ENCODE results near the gene HPX.

DNA sequence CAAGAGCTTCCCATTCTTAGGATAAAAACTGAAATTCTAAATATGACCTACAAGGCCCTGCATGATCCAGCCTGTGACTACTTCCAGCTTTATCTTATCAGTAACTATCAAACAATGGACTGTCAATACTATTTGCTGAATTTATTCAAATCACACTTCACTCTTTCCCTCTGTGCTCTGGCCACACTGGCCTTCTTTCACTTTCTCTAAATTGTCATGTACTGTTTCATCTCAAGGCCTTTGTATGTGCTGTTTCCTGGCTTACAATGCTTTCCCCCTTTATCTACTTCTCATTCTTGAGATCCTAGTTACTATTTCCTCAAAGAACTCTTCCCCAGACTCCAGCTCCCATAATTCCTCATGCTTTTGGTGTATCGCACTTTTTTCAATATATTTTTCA is 46.2 kb upstream of the HPX start:
- TF ChIP-seq FOS (IDR thresholded peaks at IDR 0.05; ENCODE audit: low read depth, low read length) (no peak), MAFK (IDR thresholded peaks at IDR 0.05; ENCODE audit: low read depth, low read length) (no peak)
- TF ChIP-seq, protein P1, sequence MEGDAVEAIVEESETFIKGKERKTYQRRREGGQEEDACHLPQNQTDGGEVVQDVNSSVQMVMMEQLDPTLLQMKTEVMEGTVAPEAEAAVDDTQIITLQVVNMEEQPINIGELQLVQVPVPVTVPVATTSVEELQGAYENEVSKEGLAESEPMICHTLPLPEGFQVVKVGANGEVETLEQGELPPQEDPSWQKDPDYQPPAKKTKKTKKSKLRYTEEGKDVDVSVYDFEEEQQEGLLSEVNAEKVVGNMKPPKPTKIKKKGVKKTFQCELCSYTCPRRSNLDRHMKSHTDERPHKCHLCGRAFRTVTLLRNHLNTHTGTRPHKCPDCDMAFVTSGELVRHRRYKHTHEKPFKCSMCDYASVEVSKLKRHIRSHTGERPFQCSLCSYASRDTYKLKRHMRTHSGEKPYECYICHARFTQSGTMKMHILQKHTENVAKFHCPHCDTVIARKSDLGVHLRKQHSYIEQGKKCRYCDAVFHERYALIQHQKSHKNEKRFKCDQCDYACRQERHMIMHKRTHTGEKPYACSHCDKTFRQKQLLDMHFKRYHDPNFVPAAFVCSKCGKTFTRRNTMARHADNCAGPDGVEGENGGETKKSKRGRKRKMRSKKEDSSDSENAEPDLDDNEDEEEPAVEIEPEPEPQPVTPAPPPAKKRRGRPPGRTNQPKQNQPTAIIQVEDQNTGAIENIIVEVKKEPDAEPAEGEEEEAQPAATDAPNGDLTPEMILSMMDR (conservative IDR thresholded peaks at IDR 0.05; ENCODE audit: low read depth, low read length): no peak
